Body of pancreas (tissue), 4 donors: ENCODE measurements around the gene KIF11.

Experiments used
- CTCF ChIP-seq, 7 experiments: fragments of 450-650 bp in 4 of 7; fragments of 200-600 bp in 3 of 7; sonication (generic) in 3 of 7; IDR thresholded peaks; one replicate each; pipeline ENCODE4 v1.5.1; 2016 to 2019; ENCODE audit warnings: antibody characterized with exemption in 7 of 7
- POLR2A ChIP-seq, 3 donors: fragments of 450-650 bp; IDR thresholded peaks; one replicate each; pipeline ENCODE4 v1.6.1; 2016; ENCODE audit warnings: antibody characterized with exemption in 3 of 3, mild to moderate bottlenecking in 2 of 3

- TF ChIP-seq CTCF (IDR thresholded peaks at IDR 0.05), result no peak
- TF ChIP-seq POLR2A (IDR thresholded peaks at IDR 0.05), result no peak
Measured at GRCh38 chr10:92697663-92698511, 105.0 kb downstream of the KIF11 start.
